Stimulated activated CD8-positive, alpha-beta memory T cell treated with anti-CD3 and anti-CD28 coated beads, Interleukin-7, amount 100 ng/mL, for 1 hour (primary cell): ENCODE data around the gene RAB7A.

Experiments
- DNase-seq, 2 donors: peaks; one replicate each; pipeline ENCODE4 v3.0.0-alpha.2; 2020; ENCODE audit warnings: low read depth in 2 of 2

The RAB7A gene

DNA sequence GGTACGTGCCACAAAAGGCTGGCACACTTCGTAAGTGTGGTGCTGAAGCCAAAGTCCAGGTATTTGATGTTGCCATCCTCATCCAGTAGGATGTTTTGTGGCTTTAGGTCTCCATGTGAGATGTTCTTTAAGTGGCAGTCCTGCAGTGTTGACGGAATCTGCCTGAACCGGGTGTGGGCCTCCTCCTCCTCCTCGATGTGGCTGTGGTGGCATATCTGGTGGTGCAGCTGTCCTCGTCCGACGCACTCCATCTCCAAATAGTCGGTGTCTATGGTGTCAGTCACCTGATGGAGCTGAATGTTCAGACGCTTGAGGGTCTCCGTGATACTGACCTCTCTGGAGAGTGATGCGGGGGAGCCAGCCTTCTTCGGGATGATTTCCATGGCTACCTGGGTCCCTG, 123.0 kb downstream of the RAB7A start:
- DNase-seq, result no peak

DNA sequence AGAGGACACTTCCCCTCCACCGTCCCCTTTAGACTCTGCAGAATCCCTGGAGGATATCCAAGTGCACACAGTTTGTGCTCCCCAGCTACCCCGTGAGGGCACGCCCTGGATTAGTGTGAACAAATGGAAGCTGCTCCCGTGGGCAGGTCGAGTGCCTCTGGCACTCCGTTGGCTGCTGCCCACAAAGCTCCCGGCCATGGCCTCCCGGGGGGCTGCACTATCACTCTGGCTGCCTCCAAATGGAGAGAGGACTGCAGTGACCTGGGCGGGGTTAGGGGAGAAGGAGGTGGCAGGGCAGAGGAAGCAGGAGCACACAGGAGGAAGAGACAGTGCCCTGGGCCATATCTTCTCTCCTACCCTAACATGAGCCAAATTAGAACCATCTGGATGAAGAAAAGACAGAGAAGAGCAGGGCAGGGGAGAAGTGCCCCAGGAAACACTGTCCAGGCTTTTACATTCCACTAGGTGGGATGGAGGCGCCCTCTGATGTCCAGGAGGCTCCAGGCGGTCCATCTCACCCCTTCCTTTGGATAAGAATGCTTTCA, 124.0 kb downstream of the RAB7A start:
- DNase-seq, result no peak

DNA sequence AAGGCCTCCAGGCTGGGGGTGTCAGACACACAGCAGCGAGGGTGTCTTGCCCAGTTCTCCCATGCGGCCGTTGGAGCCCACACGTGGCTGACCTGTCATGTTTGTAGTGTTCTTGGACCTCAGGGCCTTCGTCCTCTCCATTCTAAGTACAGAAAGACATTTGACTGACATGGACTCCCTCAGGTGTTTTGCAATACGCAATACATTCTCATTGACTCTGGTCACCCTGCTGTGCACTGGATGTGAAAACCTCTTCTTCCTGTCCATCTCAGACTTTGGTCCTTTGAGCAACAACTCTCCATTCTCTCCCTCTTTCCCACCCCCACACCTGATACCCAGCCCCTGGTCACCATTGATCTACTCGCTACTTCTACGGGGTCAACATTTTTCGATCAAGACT, 124.6 kb downstream of the RAB7A start:
- no peak for DNase-seq

DNA sequence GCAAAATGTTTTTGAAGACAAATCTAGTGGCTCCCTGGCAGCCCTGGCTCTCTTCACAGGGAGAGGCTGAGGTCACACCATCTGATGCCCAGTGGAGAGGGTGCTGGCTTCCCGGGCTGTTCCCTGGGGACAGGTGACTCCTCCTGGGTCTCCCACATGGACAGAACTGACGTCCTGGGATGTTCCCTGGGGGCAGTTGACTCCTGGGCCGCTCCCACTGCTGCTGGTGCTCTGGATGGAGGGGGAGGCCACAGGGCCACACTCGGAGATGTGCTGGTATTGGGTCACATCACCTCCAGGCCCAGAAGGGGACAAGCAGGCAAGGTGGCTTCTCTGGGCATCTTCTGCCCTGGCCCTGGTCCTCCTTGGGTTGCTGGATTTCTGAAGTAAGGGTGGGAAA, 125.6 kb downstream of the RAB7A start:
- no peak for DNase-seq

DNA sequence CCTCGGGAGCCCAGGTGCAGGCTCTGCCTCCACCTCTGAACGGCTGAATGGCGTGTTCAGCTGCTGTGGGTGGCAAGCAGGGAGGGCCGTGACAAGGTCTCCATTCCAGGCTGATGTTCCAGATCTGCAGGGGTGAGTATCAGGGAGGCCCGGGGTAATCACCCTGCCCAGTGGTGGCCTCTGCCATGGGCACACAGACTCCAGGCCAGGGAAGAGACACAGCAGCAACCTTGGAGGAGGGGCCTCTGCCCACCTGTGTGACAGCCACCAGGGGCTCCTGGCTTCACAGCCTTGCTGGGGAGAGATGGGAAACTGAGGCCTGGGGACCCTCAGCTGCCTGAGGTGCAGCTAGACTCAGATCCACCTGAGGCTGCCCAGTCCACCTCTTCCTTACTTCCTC, 127.8 kb downstream of the RAB7A start:
- DNase-seq, result no peak

DNA sequence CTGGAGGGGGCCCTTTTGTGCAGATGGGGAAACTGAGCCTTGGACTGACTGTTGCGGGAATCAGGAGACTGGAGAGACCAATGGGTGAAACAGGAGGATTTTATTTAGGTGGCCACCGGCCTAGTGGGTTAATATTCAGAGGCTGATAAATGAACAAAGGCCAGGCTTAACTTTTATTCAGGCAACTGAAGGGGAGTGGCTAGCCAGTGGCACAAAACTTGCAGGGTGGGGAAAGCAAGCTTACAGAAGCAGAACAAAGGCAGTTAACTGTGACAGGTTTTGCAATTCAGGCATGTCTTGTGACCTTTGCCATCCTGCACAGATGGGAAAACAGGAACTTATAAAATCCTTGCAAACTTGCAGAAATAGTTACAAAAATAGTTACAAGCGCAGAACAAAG, 128.5 kb downstream of the RAB7A start:
- no peak for DNase-seq

DNA sequence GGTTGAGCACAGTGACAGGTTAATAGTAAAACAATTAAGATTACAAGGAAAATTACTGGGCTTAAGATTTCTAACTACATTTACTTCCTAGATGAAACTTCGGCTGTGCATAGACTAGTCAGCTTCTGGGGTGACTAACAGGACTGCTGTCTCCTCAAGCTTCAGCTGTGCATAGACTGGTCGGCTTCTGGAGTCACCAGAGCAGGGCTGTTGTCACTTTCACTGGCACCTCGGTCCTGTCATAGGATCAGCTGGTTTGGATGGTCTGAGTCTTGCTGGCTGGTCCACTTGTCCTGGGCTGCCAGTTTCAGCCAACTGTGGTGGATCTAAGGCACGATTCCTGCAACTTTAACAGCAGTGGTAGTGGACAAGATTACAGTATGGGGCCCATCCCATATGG, 129.6 kb downstream of the RAB7A start:
- no peak for DNase-seq

DNA sequence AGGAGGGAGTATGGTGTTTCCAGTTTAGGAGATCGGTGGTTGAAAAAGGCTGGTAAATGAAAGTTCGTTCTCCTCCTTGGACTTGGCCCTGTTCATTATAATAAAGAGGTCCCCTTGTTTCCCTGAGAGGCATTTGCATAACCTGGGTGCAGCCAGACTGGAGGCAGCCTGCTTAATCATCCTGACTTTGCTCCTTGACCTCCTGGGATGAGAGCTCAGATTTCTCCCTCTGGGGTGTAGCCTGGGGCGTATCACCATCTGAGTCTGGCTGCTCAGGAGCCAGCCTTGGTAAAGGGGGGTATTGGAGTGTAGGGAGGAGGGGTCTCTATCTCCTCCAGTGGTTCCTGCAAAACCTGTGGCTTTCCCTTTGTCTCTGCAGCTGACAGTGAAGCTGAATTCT, 132.2 kb downstream of the RAB7A start:
- DNase-seq, result no peak

DNA sequence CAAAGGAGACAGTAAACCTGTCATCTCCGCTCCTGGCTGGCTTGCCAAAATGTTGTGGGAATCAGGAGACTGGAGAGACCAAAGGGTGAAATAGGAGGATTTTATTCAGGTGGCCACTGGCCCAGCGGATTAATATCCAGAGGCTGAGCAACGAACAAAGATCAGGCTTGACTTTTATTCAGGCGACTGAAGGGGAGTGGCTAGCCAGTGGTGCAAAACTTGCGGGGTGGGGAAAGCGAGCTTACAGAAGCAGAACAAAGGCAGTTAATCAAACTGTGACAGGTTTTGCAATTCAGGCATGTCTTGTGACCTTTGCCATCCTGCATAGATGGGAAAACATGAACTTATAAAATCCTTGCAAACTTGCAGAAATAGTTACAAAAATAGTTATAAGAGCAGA, 133.6 kb downstream of the RAB7A start:
- DNase-seq, result no peak

DNA sequence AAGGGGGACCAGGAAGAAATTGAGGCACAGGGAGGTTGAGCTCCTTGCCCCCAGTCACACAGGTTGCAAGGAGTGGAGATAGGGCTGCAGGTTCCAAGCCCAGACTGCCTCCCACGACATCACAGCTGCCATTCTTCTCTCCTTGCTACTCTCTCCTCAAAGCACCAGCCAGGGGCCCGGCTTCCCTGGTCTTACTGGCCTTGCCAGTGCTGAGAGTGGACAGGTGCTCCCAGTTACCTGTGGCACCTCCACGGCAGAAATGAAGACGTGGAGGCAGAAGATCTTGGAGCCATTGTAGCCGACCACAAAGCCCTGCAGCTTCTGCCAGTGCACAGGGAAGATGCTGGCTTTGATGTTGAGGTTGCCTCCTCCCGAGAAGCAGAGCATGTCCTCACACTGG, 135.5 kb downstream of the RAB7A start:
- DNase-seq, result no peak

DNA sequence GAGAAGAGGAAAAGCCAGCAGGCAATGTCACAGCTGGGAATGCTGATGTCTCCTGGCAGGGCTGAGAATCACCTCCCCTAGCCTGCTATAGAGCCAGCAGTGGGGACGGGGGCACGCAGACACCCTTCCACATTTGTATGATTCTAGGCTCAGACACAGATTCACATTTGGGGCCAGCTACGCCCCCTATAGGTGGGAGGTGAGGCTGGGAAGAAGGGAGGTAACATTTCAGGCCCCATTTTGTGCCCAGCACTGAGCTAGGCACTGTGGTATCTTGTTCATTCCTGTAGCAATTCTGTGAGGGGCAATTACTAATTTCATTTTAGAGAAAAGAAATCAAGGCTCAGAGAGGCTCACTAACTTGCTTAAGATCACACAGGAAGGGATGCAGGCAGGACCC, 137.6 kb downstream of the RAB7A start:
- no peak for DNase-seq
